ENCODE measurements around the gene CAMK1. TPM values are rescaled to one million over a fixed set of nuclear protein-coding genes. Genes with fewer than 3 reads are reported as not detected.

The CAMK1 gene
- polyA plus RNA-seq, 1 experiment: 26.8 TPM

DNA sequence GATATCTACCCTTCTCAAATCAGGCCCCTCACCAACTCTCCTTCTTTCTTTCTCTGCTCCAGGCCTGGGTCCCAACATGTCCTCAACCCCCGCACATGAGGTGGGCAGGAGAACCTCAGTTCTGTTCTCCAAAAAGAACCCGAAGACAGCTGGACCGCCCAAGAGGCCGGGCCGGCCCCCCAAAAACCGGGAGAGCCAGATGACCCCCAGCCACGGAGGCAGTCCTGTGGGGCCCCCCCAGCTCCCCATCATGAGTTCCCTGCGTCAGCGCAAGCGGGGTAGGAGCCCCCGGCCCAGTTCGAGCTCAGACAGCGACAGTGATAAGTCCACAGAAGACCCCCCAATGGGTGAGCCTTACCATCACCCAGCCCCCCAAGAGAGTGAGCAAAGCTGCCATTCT, 25.6 kb downstream of the CAMK1 start:
- Histone ChIP-seq H3K27me3 (ENCODE audit: control insufficient read depth, insufficient read depth, low read length) (no peaks in the 10 kb centered on the region), H3K9me3 (ENCODE audit: control insufficient read depth, insufficient read depth, low read length) (no peaks in the 10 kb centered on the region), H3K4me3 (ENCODE audit: low read depth, low read length) (no peak overlapping the region), H3K27ac (ENCODE audit: low read depth, low read length) (no peak overlapping the region)
- CTCF ChIA-PET: no interaction called here
- no peak for TF ChIP-seq CTCF (IDR thresholded peaks at IDR 0.05; ENCODE audit: low read depth, low read length)
- POLR2A ChIA-PET: interaction anchor here (0.6 kb wide), 1 partner anchor 13 kb away, joined by 3 read pairs; the partner anchor contains the start of gene BRPF1
- DNase-seq (ENCODE audit: low read depth, low spot score): no peak

DNA sequence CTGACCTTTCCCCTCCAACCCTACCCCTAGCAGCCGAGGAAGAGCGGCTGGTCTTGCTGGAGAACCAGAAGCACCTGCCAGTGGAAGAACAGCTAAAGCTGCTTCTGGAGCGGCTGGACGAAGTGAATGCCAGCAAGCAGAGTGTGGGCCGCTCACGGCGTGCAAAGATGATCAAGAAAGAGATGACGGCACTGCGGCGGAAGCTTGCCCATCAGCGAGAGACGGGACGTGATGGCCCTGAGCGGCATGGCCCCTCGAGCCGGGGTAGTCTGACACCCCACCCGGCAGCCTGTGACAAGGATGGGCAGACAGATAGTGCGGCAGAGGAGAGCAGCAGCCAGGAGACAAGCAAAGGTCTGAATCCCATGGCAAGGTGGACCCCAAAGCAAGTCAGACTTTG, 26.2 kb downstream of the CAMK1 start:
- ChIA-PET POLR2A (no interaction called here), CTCF (no interaction called here)
- Histone ChIP-seq H3K27ac (ENCODE audit: low read depth, low read length) (no peak overlapping the region), H3K9me3 (ENCODE audit: control insufficient read depth, insufficient read depth, low read length) (no peaks in the 10 kb centered on the region), H3K27me3 (ENCODE audit: control insufficient read depth, insufficient read depth, low read length) (no peaks in the 10 kb centered on the region), H3K4me3 (ENCODE audit: low read depth, low read length) (no peak overlapping the region)
- no peak for DNase-seq (ENCODE audit: low read depth, low spot score)
- TF ChIP-seq CTCF (IDR thresholded peaks at IDR 0.05; ENCODE audit: low read depth, low read length): no peak

DNA sequence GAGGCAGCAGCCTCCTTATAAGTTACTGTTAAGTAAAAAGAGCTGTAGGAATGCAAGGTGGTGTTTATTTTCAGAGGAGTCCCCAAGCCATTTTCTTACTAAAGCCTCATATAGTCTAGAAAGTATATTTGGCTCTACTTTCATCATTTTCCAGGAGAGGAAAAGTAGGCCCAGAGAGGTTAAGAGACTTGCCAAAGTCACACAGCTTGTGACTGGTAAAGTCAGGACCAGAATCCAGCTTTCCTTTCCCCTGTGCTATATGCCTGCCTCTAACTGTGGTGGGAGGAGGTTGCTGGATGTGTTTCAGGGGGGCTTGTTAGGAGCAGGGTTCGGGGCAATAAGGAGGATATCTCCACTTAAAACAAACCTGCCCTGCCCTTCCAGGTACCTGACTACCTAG, 27.2 kb downstream of the CAMK1 start:
- no peak overlapping the region for H3K27ac ChIP-seq (ENCODE audit: low read depth, low read length)
- H3K4me3 ChIP-seq (ENCODE audit: low read depth, low read length): no peak overlapping the region
- H3K27me3 ChIP-seq (ENCODE audit: control insufficient read depth, insufficient read depth, low read length): no peaks in the 10 kb centered on the region
- no peak for DNase-seq (ENCODE audit: low read depth, low spot score)
- H3K9me3 ChIP-seq (ENCODE audit: control insufficient read depth, insufficient read depth, low read length): no peaks in the 10 kb centered on the region
- ChIA-PET POLR2A (no interaction called here), CTCF (interaction anchor here (1.1 kb wide), 1 partner anchor 27 kb away, joined by 3 read pairs; no protein-coding TSS in a partner anchor)
- no peak for TF ChIP-seq CTCF (IDR thresholded peaks at IDR 0.05; ENCODE audit: low read depth, low read length)

DNA sequence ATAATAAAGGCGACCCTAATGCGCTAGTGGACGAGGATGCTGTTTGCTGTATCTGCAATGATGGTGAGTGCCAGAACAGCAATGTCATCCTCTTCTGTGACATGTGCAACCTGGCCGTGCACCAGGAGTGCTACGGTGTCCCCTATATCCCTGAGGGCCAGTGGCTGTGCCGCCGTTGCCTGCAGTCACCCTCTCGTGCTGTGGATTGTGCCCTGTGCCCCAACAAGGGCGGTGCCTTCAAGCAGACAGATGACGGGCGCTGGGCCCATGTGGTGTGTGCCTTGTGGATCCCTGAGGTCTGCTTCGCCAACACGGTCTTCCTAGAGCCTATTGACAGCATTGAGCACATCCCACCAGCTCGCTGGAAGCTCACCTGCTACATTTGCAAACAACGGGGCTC, 30.6 kb downstream of the CAMK1 start:
- Histone ChIP-seq H3K27me3 (ENCODE audit: control insufficient read depth, insufficient read depth, low read length) (no peaks in the 10 kb centered on the region), H3K9me3 (ENCODE audit: control insufficient read depth, insufficient read depth, low read length) (no peaks in the 10 kb centered on the region), H3K4me3 (ENCODE audit: low read depth, low read length) (no peak overlapping the region), H3K27ac (ENCODE audit: low read depth, low read length) (no peak overlapping the region)
- CTCF ChIA-PET: no interaction called here
- no peak for TF ChIP-seq CTCF (IDR thresholded peaks at IDR 0.05; ENCODE audit: low read depth, low read length)
- no peak for DNase-seq (ENCODE audit: low read depth, low spot score)
- POLR2A ChIA-PET: interaction anchor here (0.5 kb wide), 1 partner anchor 58 kb away, joined by 7 read pairs; no protein-coding TSS in a partner anchor

DNA sequence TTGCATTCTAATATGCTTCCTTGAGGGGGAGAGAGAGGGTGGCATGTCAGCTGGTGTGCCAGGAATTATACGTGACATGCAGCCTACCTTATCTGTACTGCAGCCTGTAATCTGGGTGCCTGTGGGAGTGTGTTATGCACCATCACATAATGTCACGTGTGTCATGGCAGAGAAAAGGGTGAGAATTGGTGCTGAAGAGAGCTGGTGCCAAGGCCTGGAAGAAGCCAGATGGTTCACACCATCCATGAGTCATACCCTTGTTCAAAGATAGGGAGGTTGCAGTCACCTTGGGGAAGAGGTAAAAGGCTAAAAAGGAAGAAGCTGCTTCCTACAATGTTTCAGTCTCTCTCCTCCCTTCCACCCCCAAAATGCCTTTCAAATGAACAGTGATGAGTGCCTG, 32.9 kb downstream of the CAMK1 start:
- Histone ChIP-seq H3K9me3 (ENCODE audit: control insufficient read depth, insufficient read depth, low read length) (no peaks in the 10 kb centered on the region; the same call in 1 of the 2 replicates), H3K4me3 (ENCODE audit: low read depth, low read length) (no peak overlapping the region), H3K27ac (ENCODE audit: low read depth, low read length) (no peak overlapping the region), H3K27me3 (ENCODE audit: control insufficient read depth, insufficient read depth, low read length) (no peaks in the 10 kb centered on the region)
- POLR2A ChIA-PET: no interaction called here
- TF ChIP-seq CTCF (IDR thresholded peaks at IDR 0.05; ENCODE audit: low read depth, low read length): no peak
- DNase-seq (ENCODE audit: low read depth, low spot score): no peak
- CTCF ChIA-PET: interaction anchor here (0.6 kb wide), 1 partner anchor 233 kb away, joined by 3 read pairs; no protein-coding TSS in a partner anchor
